Spleen (tissue), 11 donors: Measurements from ENCODE around the gene NCAPH2. TPM values are rescaled to one million over a fixed set of nuclear protein-coding genes. Genes with fewer than 3 reads are reported as not detected.

Experiments
- DNase-seq: peaks from one replicate; pipeline ENCODE4 v3.0.0-alpha.2; 2020
- H3K27ac ChIP-seq, 8 donors: fragments of 200-600 bp; sonication (generic) in 7 of 8; 1 replicate in 4 of 8; 2 replicates in 4 of 8; pipeline versions ENCODE4 v1.5.0 to v1.8.0; 2016 to 2021; ENCODE audit warnings: inconsistent platforms in 4 of 8, mild to moderate bottlenecking in 4 of 8, moderate library complexity in 1 of 8
- H3K27me3 ChIP-seq, 7 donors: fragments of 200-600 bp; sonication (generic) in 6 of 7; replicated peaks in 1 of 7; 1 replicate in 4 of 7; 2 replicates in 3 of 7; pipeline versions ENCODE4 v1.5.0 to v1.8.0; 2016 to 2021; ENCODE audit warnings: inconsistent platforms in 3 of 7, mild to moderate bottlenecking in 1 of 7
- H3K36me3 ChIP-seq, 6 donors: fragments of 200-600 bp; sonication (generic) in 5 of 6; 1 replicate in 4 of 6; 2 replicates in 2 of 6; pipeline versions ENCODE4 v1.5.0 to v1.8.0; 2016 to 2021; ENCODE audit warnings: inconsistent platforms in 2 of 6
- H3K4me1 ChIP-seq, 6 donors: fragments of 200-600 bp; sonication (generic) in 5 of 6; 1 replicate in 3 of 6; 2 replicates in 3 of 6; pipeline versions ENCODE4 v1.5.0 to v1.8.0; 2016 to 2021; ENCODE audit warnings: inconsistent platforms in 3 of 6
- H3K4me3 ChIP-seq, 8 donors: fragments of 200-600 bp; sonication (generic) in 7 of 8; 1 replicate in 4 of 8; 2 replicates in 4 of 8; pipeline versions ENCODE4 v1.5.0 to v1.8.0; 2016 to 2021; ENCODE audit warnings: inconsistent platforms in 4 of 8, mild to moderate bottlenecking in 4 of 8, moderate library complexity in 2 of 8
- H3K9me3 ChIP-seq, 8 donors: fragments of 200-600 bp; sonication (generic) in 7 of 8; 1 replicate in 4 of 8; 2 replicates in 4 of 8; pipeline versions ENCODE4 v1.5.0 to v1.8.0; 2016 to 2021; ENCODE audit warnings: inconsistent platforms in 4 of 8
- POLR2A ChIP-seq, 3 donors: fragments of 450-650 bp; IDR thresholded peaks; one replicate each; pipeline ENCODE4 v1.5.1; 2017; ENCODE audit warnings: antibody characterized with exemption in 3 of 3, mild to moderate bottlenecking in 1 of 3
- POLR2AphosphoS5 ChIP-seq, 3 donors: sonication (generic); formaldehyde crosslinking; IDR thresholded peaks; one replicate each; pipeline ENCODE4 v1.5.1; 2017; ENCODE audit warnings: antibody characterized with exemption in 3 of 3
- WGBS, 5 donors: extraction: QIAGEN DNeasy Blood & Tissue Kit in 3 of 5; methylation state at CpG; one replicate each; pipeline versions ENCODE4 v1.1.5 to v1.1.7; 2013 to 2018; 5-methylcytosine and 5-hydroxymethylcytosine counted together
- intact Hi-C: fragments of 100-400 bp; cut with DNase I; formaldehyde crosslinking; loops from one replicate; pipeline ENCODE4 v1.15.0; 2023; ENCODE audit warnings: low total_unique reads
- polyA plus RNA-seq, 3 donors: library from polyadenylated mRNA; stranded (reverse); fragments of 200-250 nt; gene quantifications; one replicate each; pipeline ENCODE4 v1.2.1, GENCODE V29; 2013
- total RNA-seq, 7 donors: library from RNA; depleted of rRNA in 3 of 7; stranded (reverse); fragments of >200 nt in 3 of 7; fragmentation: NEBNext Ultra II Directional in 4 of 7; extraction: Animal tissue kit (Norgen Biotek cat#: 25700) in 4 of 7; gene quantifications; one replicate each; pipeline versions ENCODE4 v1.1.0 to v1.2.1, GENCODE V29; 2016 to 2021
- TF ChIP-seq, protein P1 (sequence below), 11 experiments: fragments of 200-600 bp in 7 of 11; fragments of 450-650 bp in 4 of 11; sonication (generic) in 4 of 11; IDR thresholded peaks in 8 of 11; conservative IDR thresholded peaks in 3 of 11; 1 replicate in 7 of 11; 2 replicates in 4 of 11; pipeline versions ENCODE4 v1.4.0 to v1.8.0; 2016 to 2021; ENCODE audit warnings: antibody characterized with exemption in 11 of 11, inconsistent platforms in 4 of 11, mild to moderate bottlenecking in 1 of 11
- donor health status: healthy with polysubstance abuse.
- donor health status: DM: no; HTN: no; CAD: no; lungs with moderate emphysema.
- donor health status: DM: no; HTN: no; CAD: no.
- donor health status: Bipolar disorder and iron deficiency.
- donor health status: healthy.
- donor health status: DM: no; HTN: no; CAD: no.
- donor health status: DM: yes; HTN: yes; CAD: no.

NCAPH2 gene
- total and polyA plus RNA-seq, 10 donors, result 31.4 to 48.0 (median 37.1) TPM

- Histone ChIP-seq H3K27ac (peak overlapping the region in 4 of 8 donors; percentile 99 to 100 (median 100)), H3K27me3 (no peaks in the 10 kb centered on the region), H3K36me3 (peaks cover 0 to 68% (median 47%) of the 10 kb centered on the region in 6 donors), H3K9me3 (no peaks in the 10 kb centered on the region), H3K4me3 (peak overlapping the region in 7 of 8 donors; percentile 80 to 97 (median 84)), H3K4me1 (peaks cover 29 to 62% (median 43%) of the 10 kb centered on the region in 6 donors)
- WGBS, 5 donors, result 76 to 90% (median 85%) methylated on average over 8 to 25 of the region's 25 CpGs
- TF ChIP-seq, protein P1, sequence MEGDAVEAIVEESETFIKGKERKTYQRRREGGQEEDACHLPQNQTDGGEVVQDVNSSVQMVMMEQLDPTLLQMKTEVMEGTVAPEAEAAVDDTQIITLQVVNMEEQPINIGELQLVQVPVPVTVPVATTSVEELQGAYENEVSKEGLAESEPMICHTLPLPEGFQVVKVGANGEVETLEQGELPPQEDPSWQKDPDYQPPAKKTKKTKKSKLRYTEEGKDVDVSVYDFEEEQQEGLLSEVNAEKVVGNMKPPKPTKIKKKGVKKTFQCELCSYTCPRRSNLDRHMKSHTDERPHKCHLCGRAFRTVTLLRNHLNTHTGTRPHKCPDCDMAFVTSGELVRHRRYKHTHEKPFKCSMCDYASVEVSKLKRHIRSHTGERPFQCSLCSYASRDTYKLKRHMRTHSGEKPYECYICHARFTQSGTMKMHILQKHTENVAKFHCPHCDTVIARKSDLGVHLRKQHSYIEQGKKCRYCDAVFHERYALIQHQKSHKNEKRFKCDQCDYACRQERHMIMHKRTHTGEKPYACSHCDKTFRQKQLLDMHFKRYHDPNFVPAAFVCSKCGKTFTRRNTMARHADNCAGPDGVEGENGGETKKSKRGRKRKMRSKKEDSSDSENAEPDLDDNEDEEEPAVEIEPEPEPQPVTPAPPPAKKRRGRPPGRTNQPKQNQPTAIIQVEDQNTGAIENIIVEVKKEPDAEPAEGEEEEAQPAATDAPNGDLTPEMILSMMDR (IDR thresholded peaks at IDR 0.05 in 8 of 11, conservative IDR thresholded peaks at IDR 0.05 in 3 of 11), result no peak
- peak in 1 of 3 donors; percentile 64 for TF ChIP-seq POLR2AphosphoS5 (IDR thresholded peaks at IDR 0.05)
- no peak for DNase-seq
- intact Hi-C loops, result no loop called here
Measured at GRCh38 chr22:50523806-50524675, 16.0 kb downstream of the NCAPH2 start.

DNA sequence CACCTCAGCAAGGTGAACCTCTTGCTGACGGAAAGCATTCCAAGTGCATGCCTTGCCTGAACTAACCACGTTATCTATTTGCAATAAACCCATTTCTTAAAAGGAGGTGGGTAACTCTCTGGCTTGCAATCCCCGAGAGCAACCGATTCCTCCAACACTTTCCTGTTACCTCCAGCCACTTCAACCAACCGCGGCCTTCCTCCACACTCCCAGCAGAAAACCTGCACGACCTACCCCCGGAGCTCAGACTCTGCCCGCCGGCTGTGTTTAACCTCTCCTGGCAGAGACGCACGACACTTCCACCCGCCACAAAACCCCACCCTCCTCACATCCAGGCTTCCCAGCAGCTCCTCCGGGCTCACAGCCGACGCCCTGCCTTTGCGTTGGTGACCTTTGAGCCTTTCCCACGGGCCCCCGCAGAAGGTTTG, 16.7 kb downstream of the NCAPH2 start:
- H3K9me3 ChIP-seq, result no peaks in the 10 kb centered on the region
- H3K27me3 ChIP-seq, result no peaks in the 10 kb centered on the region
- H3K27ac ChIP-seq, result peak overlapping the region; percentile 81 to 100 (median 99)
- no peak for TF ChIP-seq POLR2A (IDR thresholded peaks at IDR 0.05)
- TF ChIP-seq POLR2AphosphoS5 (IDR thresholded peaks at IDR 0.05), result no peak
- TF ChIP-seq, protein P1 (IDR thresholded peaks at IDR 0.05 in 8 of 11, conservative IDR thresholded peaks at IDR 0.05 in 3 of 11), result no peak
- peak overlapping the region; percentile 39 to 97 (median 82) for H3K4me3 ChIP-seq
- WGBS, 5 donors, result 5 to 9% (median 8%) methylated on average over 19 of the region's 19 CpGs
- intact Hi-C loops, result no loop called here
- H3K4me1 ChIP-seq, result peaks cover 30 to 69% (median 48%) of the 10 kb centered on the region in 6 donors
- no peak for DNase-seq
- peaks cover 0 to 65% (median 41%) of the 10 kb centered on the region in 6 donors for H3K36me3 ChIP-seq

DNA sequence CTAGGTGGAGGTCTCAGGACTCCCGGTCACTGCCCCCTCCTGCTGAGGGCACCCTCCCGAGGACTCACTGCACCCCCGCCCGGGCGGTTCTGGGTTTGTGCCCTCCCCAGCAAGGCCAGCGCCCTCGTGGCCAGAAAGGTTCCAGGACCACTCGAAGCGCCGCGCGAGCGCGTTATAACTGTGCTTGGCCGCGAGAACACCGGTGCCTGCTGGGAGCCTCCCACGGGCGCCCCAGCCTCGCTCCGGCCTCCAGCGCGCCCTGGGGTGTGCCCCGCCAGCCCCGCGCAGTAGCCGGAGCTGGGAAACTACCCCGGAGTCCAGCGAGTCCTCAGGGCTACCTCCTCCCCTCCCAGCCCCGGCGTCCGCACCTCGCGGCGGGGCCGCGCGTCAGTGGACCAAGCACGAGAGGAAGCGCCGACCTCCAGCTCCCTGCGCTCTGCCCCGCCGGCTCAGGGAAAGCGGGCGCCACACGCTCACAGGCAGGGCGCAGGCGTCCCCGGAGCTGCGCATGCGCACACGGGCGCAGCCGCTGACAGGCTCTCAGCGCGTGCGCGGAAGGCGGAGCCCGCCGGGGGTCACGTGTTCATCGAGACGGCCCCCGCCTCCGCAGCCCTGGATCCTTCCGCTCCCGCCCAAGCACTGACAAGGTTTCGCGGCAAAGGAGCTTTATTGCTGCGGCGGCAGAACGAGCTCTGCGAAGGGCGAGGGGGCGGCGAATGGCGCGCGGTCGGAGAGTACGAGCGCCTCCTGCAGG, 17.3 kb downstream of the NCAPH2 start, which contains the start of gene SCO2:
SCO2 (minus strand) TSS at position 495 of the 754 bp plus-strand sequence. CDS start 1,187 bp downstream, outside the sequence.
- no peaks in the 10 kb centered on the region for H3K9me3 ChIP-seq
- H3K36me3 ChIP-seq, result peaks cover 0 to 59% (median 37%) of the 10 kb centered on the region in 6 donors
- H3K27ac ChIP-seq, result peak within 1 kb of the TSS; percentile 81 to 100 (median 99)
- peak within 1 kb of the TSS; percentile 39 to 97 (median 82) for H3K4me3 ChIP-seq
- H3K4me1 ChIP-seq, result peaks cover 30 to 73% (median 52%) of the 10 kb centered on the region in 6 donors
- WGBS, 5 donors, result 0 to 1% (median 1%) methylated on average over 19 to 84 of the region's 84 CpGs
- DNase-seq, result peak; percentile 99
- TF ChIP-seq POLR2AphosphoS5 (IDR thresholded peaks at IDR 0.05) (peak; percentile 96 to 97 (median 96)), POLR2A (IDR thresholded peaks at IDR 0.05) (peak; percentile 42 to 72 (median 70))
- TF ChIP-seq, protein P1 (IDR thresholded peaks at IDR 0.05 in 8 of 11, conservative IDR thresholded peaks at IDR 0.05 in 3 of 11), result peak in 5 of 11 experiments; percentile 12 to 48 (median 40)
- no peaks in the 10 kb centered on the region for H3K27me3 ChIP-seq
- intact Hi-C loops, result no loop called here
